HepG2 (cell line): ENCODE results near the gene BICRAL. TPM values are rescaled to one million over a fixed set of nuclear protein-coding genes. Genes with fewer than 3 reads are reported as not detected.

Experiments used
- ASH2L ChIP-seq: fragments of 300-600, 200-600 bp; sonication (generic); IDR thresholded peaks from 2 replicates; pipeline ENCODE4 v1.7.0; 2017; ENCODE audit warnings: low read depth, mild to moderate bottlenecking, moderate library complexity, mixed read lengths, low read length; ENCODE audit not compliant: insufficient read length
- MIXL1 ChIP-seq: IDR thresholded peaks from 2 replicates; pipeline ENCODE4 v1.6.1; 2016
- PRMT3 ChIP-seq: sonication (generic); formaldehyde crosslinking; IDR thresholded peaks from 2 replicates; pipeline ENCODE4 v1.8.1; 2022; ENCODE audit warnings: low read depth, mild to moderate bottlenecking, moderate library complexity, missing genetic modification reagents, borderline replicate concordance
- RARA ChIP-seq: IDR thresholded peaks from 2 replicates; pipeline ENCODE4 v1.6.1; 2016; ENCODE audit warnings: missing genetic modification reagents, missing compliant biosample characterization
- REPIN1 ChIP-seq: sonication (generic); formaldehyde crosslinking; IDR thresholded peaks from 2 replicates; pipeline ENCODE4 v1.8.0; 2022; ENCODE audit warnings: missing genetic modification reagents, low read depth, mild to moderate bottlenecking, borderline replicate concordance
- RFXAP ChIP-seq: sonication (generic); formaldehyde crosslinking; IDR thresholded peaks from 2 replicates; pipeline ENCODE4 v1.4.0; 2020; ENCODE audit warnings: missing genetic modification reagents, borderline replicate concordance
- SALL1 ChIP-seq: sonication (generic); formaldehyde crosslinking; IDR thresholded peaks from 2 replicates; pipeline ENCODE4 v1.8.0; 2022; ENCODE audit warnings: mild to moderate bottlenecking, missing genetic modification reagents
- ZNF33A ChIP-seq: sonication (generic); formaldehyde crosslinking; IDR thresholded peaks from 2 replicates; pipeline ENCODE4 v1.5.1; 2020; ENCODE audit warnings: missing genetic modification reagents, mild to moderate bottlenecking, moderate library complexity, borderline replicate concordance
- ZNF619 ChIP-seq: sonication (generic); formaldehyde crosslinking; IDR thresholded peaks from 2 replicates; pipeline ENCODE4 v1.4.0; 2020; ENCODE audit warnings: mild to moderate bottlenecking, missing genetic modification reagents
- polyA plus RNA-seq, 8 experiments: library from polyadenylated mRNA; depleted of rRNA in 3 of 8; stranded (reverse) in 7 of 8; unstranded in 1 of 8; fragments of >200 nt; fragmentation: Illumina TruSeq in 4 of 8; extraction: Trizol in 4 of 8; gene quantifications; 2 replicates each; pipeline versions ENCODE4 v1.2.1 to v1.2.3, GENCODE V29; 2011 to 2016; ENCODE audit warnings: low read depth in 4 of 8, missing spikeins in 1 of 8, mixed read lengths in 1 of 8; ENCODE audit not compliant: insufficient read depth in 1 of 8
- total RNA-seq, 5 experiments: library from RNA; depleted of rRNA; stranded (reverse); fragments of >200 nt; fragmentation: Illumina TruSeq; extraction: Trizol; gene quantifications; 2 replicates each; pipeline ENCODE4 v1.2.3, GENCODE V29; 2016; ENCODE audit warnings: low read depth in 1 of 5
- TF ChIP-seq, protein P1 (sequence below): sonication (generic); formaldehyde crosslinking; IDR thresholded peaks from 2 replicates; pipeline ENCODE4 v1.5.0; 2020; ENCODE audit warnings: mild to moderate bottlenecking, missing genetic modification reagents, borderline replicate concordance
- TF ChIP-seq, protein P2 (sequence below): IDR thresholded peaks from 2 replicates; pipeline ENCODE4 v1.6.1; 2012; ENCODE audit warnings: low read depth, low read length, improper control_type of control experiment
- TF ChIP-seq, protein P3 (sequence below): sonication (generic); formaldehyde crosslinking; IDR thresholded peaks from 2 replicates; pipeline ENCODE4 v1.4.0; 2020; ENCODE audit warnings: missing genetic modification reagents
- TF ChIP-seq, protein P4 (sequence below): sonication (generic); formaldehyde crosslinking; IDR thresholded peaks from 2 replicates; pipeline ENCODE4 v1.5.0; 2020; ENCODE audit warnings: mild to moderate bottlenecking, missing genetic modification reagents
- TF ChIP-seq, protein P5 (sequence below): sonication (generic); formaldehyde crosslinking; IDR thresholded peaks from 2 replicates; pipeline ENCODE4 v1.4.0; 2020; ENCODE audit warnings: missing genetic modification reagents, borderline replicate concordance

The BICRAL gene
- total and polyA plus RNA-seq, 2 of the 13 experiments (the other 11 are each of a cell fraction or from before 2014, with no cell fraction given): 5.0 to 13.5 TPM

DNA sequence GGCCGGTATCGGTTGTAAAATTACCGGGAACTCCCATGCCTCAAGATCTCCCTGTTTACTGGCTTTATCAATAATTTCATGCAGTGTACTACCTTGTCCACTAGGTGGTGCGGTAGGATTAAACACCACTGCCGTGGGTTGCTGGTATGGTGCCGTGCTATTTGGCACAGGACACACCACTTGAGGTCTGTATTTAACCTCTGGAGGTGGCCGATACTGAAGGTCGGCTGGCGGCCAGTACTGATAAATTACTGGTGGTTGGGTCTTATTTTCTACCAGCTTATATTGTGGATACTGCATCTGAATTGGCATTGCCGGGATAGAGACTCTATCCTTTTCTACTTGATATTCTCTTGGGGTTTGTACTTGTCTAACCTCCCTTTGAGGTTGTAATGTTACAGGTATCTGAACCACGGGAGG is 119.7 kb downstream of the BICRAL start (continued):
- no peak for TF ChIP-seq ZNF33A (CRISPR knock-in tag)
- TF ChIP-seq RFXAP (CRISPR knock-in tag): peak; percentile 24; the same call in 1 of the 2 replicates
- peak; percentile 55 for TF ChIP-seq RARA
- peak; percentile 48 for TF ChIP-seq ASH2L
- TF ChIP-seq, protein P1, sequence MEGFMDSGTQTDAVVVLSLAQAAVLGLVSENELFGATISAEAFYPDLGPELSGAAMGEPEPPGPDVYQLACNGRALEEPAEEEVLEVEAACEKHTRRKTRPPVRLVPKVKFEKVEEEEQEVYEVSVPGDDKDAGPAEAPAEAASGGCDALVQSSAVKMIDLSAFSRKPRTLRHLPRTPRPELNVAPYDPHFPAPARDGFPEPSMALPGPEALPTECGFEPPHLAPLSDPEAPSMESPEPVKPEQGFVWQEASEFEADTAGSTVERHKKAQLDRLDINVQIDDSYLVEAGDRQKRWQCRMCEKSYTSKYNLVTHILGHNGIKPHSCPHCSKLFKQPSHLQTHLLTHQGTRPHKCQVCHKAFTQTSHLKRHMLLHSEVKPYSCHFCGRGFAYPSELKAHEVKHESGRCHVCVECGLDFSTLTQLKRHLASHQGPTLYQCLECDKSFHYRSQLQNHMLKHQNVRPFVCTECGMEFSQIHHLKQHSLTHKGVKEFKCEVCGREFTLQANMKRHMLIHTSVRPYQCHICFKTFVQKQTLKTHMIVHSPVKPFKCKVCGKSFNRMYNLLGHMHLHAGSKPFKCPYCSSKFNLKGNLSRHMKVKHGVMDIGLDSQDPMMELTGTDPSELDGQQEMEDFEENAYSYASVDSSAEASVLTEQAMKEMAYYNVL (CRISPR knock-in tag): peak; percentile 42; the same call in 1 of the 2 replicates
- TF ChIP-seq ZNF619: 0 out of 2 replicates have a peak, but pooled peaks have one; percentile 57
- TF ChIP-seq, protein P2, sequence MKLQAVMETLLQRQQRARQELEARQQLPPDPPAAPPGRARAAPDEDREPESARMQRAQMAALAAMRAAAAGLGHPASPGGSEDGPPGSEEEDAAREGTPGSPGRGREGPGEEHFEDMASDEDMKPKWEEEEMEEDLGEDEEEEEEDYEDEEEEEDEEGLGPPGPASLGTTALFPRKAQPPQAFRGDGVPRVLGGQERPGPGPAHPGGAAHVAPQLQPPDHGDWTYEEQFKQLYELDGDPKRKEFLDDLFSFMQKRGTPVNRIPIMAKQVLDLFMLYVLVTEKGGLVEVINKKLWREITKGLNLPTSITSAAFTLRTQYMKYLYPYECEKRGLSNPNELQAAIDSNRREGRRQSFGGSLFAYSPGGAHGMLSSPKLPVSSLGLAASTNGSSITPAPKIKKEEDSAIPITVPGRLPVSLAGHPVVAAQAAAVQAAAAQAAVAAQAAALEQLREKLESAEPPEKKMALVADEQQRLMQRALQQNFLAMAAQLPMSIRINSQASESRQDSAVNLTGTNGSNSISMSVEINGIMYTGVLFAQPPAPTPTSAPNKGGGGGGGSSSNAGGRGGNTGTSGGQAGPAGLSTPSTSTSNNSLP: peak; percentile 94
- TF ChIP-seq PRMT3 (CRISPR knock-in tag): no peak
- TF ChIP-seq, protein P3, sequence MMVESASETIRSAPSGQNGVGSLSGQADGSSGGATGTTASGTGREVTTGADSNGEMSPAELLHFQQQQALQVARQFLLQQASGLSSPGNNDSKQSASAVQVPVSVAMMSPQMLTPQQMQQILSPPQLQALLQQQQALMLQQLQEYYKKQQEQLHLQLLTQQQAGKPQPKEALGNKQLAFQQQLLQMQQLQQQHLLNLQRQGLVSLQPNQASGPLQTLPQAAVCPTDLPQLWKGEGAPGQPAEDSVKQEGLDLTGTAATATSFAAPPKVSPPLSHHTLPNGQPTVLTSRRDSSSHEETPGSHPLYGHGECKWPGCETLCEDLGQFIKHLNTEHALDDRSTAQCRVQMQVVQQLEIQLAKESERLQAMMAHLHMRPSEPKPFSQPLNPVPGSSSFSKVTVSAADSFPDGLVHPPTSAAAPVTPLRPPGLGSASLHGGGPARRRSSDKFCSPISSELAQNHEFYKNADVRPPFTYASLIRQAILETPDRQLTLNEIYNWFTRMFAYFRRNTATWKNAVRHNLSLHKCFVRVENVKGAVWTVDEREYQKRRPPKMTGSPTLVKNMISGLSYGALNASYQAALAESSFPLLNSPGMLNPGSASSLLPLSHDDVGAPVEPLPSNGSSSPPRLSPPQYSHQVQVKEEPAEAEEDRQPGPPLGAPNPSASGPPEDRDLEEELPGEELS: peak; percentile 63; the same call in 1 of the 2 replicates
- peak; percentile 85 for TF ChIP-seq MIXL1
- TF ChIP-seq REPIN1: peak; percentile 45; the same call in 1 of the 2 replicates
- TF ChIP-seq, protein P4, sequence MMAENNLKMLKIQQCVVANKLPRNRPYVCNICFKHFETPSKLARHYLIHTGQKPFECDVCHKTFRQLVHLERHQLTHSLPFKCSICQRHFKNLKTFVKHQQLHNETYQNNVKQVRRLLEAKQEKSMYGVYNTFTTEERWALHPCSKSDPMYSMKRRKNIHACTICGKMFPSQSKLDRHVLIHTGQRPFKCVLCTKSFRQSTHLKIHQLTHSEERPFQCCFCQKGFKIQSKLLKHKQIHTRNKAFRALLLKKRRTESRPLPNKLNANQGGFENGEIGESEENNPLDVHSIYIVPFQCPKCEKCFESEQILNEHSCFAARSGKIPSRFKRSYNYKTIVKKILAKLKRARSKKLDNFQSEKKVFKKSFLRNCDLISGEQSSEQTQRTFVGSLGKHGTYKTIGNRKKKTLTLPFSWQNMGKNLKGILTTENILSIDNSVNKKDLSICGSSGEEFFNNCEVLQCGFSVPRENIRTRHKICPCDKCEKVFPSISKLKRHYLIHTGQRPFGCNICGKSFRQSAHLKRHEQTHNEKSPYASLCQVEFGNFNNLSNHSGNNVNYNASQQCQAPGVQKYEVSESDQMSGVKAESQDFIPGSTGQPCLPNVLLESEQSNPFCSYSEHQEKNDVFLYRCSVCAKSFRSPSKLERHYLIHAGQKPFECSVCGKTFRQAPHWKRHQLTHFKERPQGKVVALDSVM: no peak
- TF ChIP-seq, protein P5, sequence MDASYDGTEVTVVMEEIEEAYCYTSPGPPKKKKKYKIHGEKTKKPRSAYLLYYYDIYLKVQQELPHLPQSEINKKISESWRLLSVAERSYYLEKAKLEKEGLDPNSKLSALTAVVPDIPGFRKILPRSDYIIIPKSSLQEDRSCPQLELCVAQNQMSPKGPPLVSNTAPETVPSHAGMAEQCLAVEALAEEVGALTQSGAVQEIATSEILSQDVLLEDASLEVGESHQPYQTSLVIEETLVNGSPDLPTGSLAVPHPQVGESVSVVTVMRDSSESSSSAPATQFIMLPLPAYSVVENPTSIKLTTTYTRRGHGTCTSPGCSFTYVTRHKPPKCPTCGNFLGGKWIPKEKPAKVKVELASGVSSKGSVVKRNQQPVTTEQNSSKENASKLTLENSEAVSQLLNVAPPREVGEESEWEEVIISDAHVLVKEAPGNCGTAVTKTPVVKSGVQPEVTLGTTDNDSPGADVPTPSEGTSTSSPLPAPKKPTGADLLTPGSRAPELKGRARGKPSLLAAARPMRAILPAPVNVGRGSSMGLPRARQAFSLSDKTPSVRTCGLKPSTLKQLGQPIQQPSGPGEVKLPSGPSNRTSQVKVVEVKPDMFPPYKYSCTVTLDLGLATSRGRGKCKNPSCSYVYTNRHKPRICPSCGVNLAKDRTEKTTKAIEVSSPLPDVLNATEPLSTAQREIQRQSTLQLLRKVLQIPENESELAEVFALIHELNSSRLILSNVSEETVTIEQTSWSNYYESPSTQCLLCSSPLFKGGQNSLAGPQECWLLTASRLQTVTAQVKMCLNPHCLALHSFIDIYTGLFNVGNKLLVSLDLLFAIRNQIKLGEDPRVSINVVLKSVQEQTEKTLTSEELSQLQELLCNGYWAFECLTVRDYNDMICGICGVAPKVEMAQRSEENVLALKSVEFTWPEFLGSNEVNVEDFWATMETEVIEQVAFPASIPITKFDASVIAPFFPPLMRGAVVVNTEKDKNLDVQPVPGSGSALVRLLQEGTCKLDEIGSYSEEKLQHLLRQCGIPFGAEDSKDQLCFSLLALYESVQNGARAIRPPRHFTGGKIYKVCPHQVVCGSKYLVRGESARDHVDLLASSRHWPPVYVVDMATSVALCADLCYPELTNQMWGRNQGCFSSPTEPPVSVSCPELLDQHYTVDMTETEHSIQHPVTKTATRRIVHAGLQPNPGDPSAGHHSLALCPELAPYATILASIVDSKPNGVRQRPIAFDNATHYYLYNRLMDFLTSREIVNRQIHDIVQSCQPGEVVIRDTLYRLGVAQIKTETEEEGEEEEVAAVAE: peak; percentile 79; the same call in 1 of the 2 replicates
- peak; percentile 50; the same call in 1 of the 2 replicates for TF ChIP-seq SALL1 (CRISPR knock-in tag)
